HG03060 (cell line): ENCODE measurements around the gene TNFRSF6B.

Experiments used
- ATAC-seq: cut with Tn5 transposase; IDR thresholded peaks from one replicate; pipeline ENCODE4 v1.9.1; 2021; ENCODE audit warnings: low read depth, moderate number of reproducible peaks; ENCODE audit not compliant: unreplicated experiment

Gene TNFRSF6B

GRCh38 chr20:63745424-63745805 is 49.0 kb downstream of the TNFRSF6B start:
- no peak for ATAC-seq

GRCh38 chr20:63745961-63746731 is 49.7 kb downstream of the TNFRSF6B start:
- ATAC-seq, result no peak

- ATAC-seq, result no peak
These were observed 50.4 kb downstream of the TNFRSF6B start for GRCh38 chr20:63746751-63747315.

- no peak for ATAC-seq
These were observed 51.2 kb downstream of the TNFRSF6B start for GRCh38 chr20:63747622-63748069.
